Stimulated activated CD4-positive, alpha-beta T cell treated with anti-CD3 and anti-CD28 coated beads, Interleukin-1b, Interleukin-23, amount 100 ng/mL, for 48 hours (primary cell): Measurements from ENCODE around the gene MTMR8.
"Not testable (repeated sequence)": the region's sequence is repeated elsewhere in the genome, so short reads cannot be mapped to it uniquely, and the experiment has no call there.

Experiments used
- DNase-seq: peaks from one replicate; pipeline ENCODE4 v3.0.0-alpha.2; 2020

The MTMR8 gene

DNA sequence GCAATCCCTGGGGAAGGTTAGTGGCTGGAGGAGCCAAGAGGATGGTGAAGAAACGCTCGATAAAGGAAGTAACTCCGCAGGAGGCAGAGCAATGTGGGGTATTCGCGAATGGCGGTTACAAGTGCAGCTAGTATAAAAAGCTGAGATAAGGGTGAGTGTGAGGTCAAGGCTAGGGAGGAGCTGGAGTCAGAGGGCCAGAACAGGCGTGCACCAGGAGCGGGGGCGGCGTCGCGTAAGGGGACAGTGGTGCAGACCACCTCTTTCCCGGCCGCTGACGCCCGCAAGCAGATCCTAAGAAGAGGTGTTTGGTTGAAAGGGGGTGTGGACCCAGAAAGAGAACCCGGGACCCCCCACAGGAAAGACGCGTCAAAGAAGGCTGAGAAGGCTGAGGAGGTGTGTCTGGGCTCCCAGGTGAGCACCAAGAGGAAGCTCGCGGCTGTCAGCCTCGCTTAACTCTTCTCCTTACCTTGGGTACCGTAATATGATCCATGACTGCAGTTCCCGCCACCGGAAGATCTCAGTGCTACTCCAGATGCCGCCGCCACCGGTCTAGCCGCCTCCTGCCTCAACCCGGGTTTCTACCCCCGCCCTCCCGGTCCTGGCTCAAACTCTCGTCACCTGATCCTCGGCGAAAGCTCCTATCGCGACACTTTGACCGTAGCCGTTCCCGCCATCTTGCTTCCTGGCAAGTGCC lies at the start of gene MTMR8:
TSS of gene MTMR8 (minus strand) at position 579 of the 694 bp plus-strand sequence. CDS start at position 490, 89 bp downstream.
- peak; percentile 81 for DNase-seq

DNA sequence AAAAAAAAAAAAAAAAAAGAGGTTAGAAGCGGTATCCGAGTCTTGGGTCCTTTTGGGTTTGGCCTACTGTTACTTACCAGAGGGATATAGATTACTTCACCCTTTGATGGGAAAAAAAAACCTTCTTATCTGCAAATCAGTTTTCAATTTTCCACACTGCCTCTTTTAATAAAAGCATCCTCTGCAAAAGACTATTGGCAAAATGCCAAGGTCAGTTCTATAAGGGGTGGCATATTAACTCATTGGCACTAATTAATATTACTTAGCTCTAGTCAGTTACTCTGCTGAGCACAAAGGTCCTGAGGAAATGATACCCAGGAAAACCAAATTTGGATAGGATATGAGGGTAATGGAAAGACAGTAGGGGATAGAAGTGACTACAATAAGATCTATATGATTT lies 44.3 kb upstream of the MTMR8 start:
- no peak for DNase-seq

DNA sequence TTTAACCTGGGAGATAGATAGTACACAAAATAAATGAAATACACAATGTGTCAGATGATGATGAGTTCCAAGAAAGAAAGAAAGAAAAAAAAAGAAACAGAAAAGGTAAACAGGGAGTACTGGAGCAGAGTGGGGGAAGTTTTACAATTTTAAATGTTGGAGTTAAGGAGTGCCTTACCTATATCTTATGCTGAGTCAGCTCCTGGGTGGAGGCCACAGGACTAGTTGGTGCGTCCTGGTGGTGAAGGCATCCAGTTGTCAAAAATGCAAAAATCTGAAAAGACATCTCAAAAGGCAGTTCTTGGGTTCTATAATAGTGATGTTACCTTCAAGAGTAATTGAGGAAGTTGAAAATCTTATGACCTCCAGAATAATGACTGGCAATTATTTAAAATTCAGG lies 42.4 kb upstream of the MTMR8 start:
- DNase-seq = no peak

GRCh38 chrX:64437218-64437617 lies 42.0 kb upstream of the MTMR8 start:
- DNase-seq = no peak

GRCh38 chrX:64428371-64428770 lies 33.1 kb upstream of the MTMR8 start:
- DNase-seq = no peak

GRCh38 chrX:64427787-64428186 lies 32.5 kb upstream of the MTMR8 start:
- no peak for DNase-seq

GRCh38 chrX:64427281-64427680 lies 32.0 kb upstream of the MTMR8 start:
- DNase-seq = no peak

DNA sequence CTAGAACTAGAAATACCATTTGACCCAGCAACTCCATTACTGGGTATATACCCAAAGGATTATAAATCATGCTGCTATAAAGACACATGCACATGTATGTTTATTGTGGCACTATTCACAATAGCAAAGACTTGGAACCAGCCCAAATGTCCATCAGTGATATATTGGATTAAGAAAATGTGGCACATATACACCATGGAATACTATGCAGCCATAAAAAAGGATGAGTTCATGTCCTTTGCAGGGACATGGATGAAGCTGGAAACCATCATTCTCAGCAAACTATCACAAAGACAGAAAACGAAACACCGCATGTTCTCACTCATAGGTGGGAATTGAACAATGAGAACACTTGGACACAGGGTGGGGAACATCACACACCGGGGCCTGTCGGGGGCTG lies 14.5 kb upstream of the MTMR8 start:
- DNase-seq = not testable (repeated sequence)

DNA sequence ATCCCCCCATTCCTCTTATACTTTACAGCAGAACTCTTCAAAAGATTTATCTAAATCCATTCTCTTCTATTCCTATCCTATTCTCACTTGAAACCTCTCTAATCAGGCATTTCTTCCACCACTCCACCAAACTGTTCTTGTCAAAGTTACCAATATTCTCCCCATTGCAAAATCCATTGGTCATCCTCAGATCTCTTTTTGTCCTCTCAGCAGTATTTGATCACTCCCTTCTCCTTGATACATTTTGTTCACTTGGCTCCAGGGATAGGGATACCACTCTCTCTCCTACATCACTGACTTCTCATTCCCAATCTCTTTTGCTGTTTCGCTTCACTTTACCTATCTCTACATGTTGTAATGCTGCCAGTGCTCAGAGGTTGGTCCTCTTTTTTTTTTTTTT lies 2.8 kb upstream of the MTMR8 start:
- no peak for DNase-seq

- DNase-seq = no peak
These were observed 297 bp upstream of the MTMR8 start for GRCh38 chrX:64395568-64395929.

- no peak for DNase-seq
These were observed 986 bp downstream of the MTMR8 start for GRCh38 chrX:64394059-64394873.

- DNase-seq = no peak
These were observed 5.8 kb downstream of the MTMR8 start for GRCh38 chrX:64389489-64389888.

DNA sequence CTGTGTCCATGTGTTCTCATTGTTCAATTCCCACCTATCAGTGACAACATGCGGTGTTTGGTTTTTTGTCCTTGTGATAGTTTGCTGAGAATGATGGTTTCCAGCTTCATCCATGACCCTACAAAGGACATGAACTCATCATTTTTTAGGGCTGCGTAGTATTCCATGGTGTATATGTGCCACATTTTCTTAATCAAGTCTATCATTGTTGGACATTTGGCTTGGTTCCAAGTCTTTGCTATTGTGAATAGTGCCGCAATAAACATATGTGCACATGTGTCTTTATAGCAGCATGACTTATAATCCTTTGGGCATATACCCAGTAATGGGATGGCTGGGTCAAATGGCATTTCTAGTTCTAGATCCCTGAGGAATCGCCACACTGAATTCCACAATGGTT lies 14.5 kb downstream of the MTMR8 start:
- DNase-seq = not testable (repeated sequence)

DNA sequence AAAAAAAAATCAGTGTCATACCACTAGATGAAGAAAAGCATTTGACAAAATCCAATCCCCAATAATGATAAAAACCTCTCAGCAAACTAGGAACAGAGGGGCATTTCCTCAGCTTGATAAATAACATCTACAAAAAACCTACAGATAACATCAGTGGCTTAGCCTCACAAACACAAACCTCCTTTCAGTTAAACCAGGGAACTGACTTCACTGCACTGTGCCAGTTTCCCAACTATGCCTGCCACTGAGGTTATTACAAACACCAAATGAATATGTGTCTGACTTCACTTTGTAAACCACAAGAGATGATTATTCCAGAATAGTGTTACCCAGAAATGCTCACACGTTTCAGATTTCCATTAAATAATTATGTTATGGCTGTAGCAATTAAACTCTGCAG lies 15.3 kb downstream of the MTMR8 start:
- DNase-seq = no peak

DNA sequence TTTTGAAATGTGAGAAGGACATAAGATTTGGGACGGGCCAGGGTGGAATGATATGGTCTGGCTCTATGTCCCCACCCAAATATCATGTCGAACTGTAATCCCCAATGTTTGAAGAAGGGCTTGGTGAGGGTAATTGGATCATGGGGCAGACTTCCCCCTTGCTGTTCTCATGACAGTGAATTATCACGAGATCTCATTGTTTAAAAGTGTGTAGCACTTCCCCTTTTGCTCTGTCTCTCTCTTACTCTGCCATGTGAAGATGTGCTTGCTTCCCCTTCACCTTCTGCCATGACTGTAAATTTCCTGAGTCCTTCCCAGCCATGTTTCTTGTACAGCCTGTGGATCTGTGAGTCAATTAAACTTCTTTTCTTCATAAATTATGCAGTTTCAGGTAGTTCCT lies 17.5 kb downstream of the MTMR8 start:
- no peak for DNase-seq

GRCh38 chrX:64352081-64352480 lies 43.2 kb downstream of the MTMR8 start:
- DNase-seq = no peak

GRCh38 chrX:64350521-64350920 lies 44.7 kb downstream of the MTMR8 start:
- no peak for DNase-seq

GRCh38 chrX:64350047-64350446 lies 45.2 kb downstream of the MTMR8 start:
- no peak for DNase-seq

- no peak for DNase-seq
These were observed 52.4 kb downstream of the MTMR8 start for GRCh38 chrX:64342811-64343210.

DNA sequence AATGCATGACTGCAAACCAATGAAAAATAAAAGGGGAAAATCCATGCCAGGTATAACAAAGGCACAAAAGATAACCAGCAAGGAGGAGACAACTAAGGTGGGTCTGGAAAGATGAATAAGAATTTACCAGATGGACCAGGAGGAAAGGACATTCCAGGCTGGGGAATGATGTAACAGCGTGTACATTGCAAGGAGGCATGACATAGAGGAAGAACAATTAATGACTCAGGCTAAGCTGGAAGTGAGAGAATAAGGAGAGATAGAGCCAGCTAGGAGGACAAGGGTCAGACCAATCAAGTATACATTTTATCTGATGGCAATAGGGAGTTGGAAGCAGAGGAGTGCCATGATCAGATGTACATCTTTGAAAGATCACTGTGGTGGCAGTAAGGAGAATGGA lies 57.0 kb downstream of the MTMR8 start:
- no peak for DNase-seq

- no peak for DNase-seq
These were observed 60.8 kb downstream of the MTMR8 start for GRCh38 chrX:64334467-64334866.

GRCh38 chrX:64330284-64330683 lies 65.0 kb downstream of the MTMR8 start:
- DNase-seq = no peak

- no peak for DNase-seq
These were observed 73.7 kb downstream of the MTMR8 start for GRCh38 chrX:64321507-64321906.

DNA sequence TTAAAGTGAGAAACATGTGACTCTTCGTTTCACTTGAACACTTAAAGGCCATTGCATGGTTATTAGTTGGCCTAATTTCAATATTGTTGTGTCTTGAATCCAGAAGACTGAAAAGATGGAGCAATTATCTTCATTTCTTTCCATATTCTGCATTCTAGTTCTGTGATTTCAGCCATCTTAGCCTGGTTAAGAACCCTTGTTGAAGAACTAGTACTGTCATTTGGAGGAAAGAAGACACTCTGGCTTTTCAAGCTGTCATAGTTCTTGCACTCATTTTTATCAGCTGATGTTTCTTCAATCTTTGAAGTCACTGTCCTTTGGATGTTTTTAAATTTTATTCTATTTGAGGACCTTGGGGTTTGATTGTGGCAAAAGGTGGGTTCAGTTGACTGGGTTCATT lies 81.6 kb downstream of the MTMR8 start:
- DNase-seq = no peak

DNA sequence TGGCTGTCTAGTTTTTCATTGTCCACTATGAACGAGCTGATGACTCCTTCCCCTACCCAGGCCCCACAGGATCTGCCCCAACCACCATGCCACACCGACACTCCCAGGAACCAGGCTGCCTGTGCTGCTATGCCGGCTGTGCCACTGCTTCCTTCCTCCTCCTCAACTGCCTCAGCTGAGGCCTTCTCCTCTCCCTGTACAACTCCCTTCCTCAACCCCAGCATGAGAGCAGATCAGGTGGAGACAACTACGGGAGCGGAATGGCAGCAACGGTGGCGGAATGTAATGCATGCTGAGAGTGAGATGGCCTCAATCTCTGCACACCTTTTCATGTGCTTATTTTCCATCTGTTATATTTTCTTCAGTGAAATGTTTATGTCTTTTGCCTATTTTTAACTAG lies 88.5 kb downstream of the MTMR8 start:
- no peak for DNase-seq
